Epithelial cell of proximal tubule (primary cell): Measurements from ENCODE around the gene DUSP10. TPM values are rescaled to one million over a fixed set of nuclear protein-coding genes. Genes with fewer than 3 reads are reported as not detected.

Experiments used
- DNase-seq: peaks from one replicate; pipeline ENCODE4 v3.0.0-alpha.2; 2011; ENCODE audit warnings: low read depth
- H3K4me3 ChIP-seq: 2 replicates; pipeline ENCODE4 v1.5.1; 2011; ENCODE audit warnings: low read depth, mild to moderate bottlenecking, low read length
- total RNA-seq: library from RNA; depleted of rRNA; stranded (reverse); fragments of >200 nt; gene quantifications from 2 replicates; pipeline ENCODE4 v1.2.3, GENCODE V29; 2015
- TF ChIP-seq, protein P1 (sequence below): conservative IDR thresholded peaks from 2 replicates; pipeline ENCODE4 v1.5.1; 2012; ENCODE audit warnings: low read depth, mild to moderate bottlenecking, low read length

Gene DUSP10
- total RNA-seq, 1 donor from 2014 or later = 14.6 TPM

DNA sequence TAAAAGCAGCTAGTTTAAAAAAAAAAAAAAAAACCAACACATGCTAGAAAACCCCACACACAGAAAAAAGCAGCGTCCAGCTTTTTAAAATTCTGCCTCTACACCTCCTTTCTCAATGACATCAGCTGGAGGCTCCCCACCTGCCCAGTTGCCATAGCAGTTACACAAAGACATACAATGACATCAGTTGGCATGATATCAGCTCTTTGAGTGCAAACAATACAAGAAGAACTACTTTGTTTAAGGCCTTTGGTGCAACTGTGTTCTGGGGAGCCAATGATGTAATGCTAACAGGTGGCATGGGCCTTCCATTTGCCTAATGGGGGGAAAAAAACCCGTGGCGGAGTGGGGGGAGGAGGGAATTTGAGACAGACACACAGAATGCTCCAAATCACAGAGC lies 32.9 kb downstream of the DUSP10 start:
- H3K4me3 ChIP-seq = no peak overlapping the region
- TF ChIP-seq, protein P1, sequence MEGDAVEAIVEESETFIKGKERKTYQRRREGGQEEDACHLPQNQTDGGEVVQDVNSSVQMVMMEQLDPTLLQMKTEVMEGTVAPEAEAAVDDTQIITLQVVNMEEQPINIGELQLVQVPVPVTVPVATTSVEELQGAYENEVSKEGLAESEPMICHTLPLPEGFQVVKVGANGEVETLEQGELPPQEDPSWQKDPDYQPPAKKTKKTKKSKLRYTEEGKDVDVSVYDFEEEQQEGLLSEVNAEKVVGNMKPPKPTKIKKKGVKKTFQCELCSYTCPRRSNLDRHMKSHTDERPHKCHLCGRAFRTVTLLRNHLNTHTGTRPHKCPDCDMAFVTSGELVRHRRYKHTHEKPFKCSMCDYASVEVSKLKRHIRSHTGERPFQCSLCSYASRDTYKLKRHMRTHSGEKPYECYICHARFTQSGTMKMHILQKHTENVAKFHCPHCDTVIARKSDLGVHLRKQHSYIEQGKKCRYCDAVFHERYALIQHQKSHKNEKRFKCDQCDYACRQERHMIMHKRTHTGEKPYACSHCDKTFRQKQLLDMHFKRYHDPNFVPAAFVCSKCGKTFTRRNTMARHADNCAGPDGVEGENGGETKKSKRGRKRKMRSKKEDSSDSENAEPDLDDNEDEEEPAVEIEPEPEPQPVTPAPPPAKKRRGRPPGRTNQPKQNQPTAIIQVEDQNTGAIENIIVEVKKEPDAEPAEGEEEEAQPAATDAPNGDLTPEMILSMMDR = no peak
- no peak for DNase-seq

GRCh38 chr1:221708076-221708571 lies 33.8 kb downstream of the DUSP10 start:
- TF ChIP-seq, protein P1 = no peak
- H3K4me3 ChIP-seq = no peak overlapping the region
- no peak for DNase-seq

GRCh38 chr1:221706876-221707582 lies 34.9 kb downstream of the DUSP10 start:
- TF ChIP-seq, protein P1 = no peak
- no peak for DNase-seq
- H3K4me3 ChIP-seq = no peak overlapping the region

DNA sequence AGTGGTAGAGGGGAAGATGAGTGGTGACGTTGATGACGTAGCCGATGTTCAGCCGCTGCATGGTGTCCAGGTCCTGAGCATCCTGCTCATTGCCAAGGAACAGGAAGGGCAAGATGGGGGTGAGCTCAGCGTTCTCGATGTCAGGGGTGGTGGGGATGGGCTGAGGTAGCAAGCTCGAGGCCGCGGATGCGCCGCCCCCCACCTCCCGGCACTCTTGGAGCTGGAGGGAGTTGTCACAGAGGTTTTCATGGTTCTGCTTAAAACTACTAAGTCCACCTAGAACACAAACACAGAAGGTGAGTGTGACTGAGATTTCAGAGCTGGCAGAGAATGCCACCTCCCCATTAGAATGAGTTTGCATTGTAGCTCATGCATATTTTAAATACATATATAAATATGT lies 35.7 kb downstream of the DUSP10 start:
- H3K4me3 ChIP-seq = no peak overlapping the region
- TF ChIP-seq, protein P1 = no peak
- no peak for DNase-seq

- DNase-seq = no peak
- TF ChIP-seq, protein P1 = no peak
- no peak overlapping the region for H3K4me3 ChIP-seq
These were observed 37.6 kb downstream of the DUSP10 start for GRCh38 chr1:221704306-221704705.

DNA sequence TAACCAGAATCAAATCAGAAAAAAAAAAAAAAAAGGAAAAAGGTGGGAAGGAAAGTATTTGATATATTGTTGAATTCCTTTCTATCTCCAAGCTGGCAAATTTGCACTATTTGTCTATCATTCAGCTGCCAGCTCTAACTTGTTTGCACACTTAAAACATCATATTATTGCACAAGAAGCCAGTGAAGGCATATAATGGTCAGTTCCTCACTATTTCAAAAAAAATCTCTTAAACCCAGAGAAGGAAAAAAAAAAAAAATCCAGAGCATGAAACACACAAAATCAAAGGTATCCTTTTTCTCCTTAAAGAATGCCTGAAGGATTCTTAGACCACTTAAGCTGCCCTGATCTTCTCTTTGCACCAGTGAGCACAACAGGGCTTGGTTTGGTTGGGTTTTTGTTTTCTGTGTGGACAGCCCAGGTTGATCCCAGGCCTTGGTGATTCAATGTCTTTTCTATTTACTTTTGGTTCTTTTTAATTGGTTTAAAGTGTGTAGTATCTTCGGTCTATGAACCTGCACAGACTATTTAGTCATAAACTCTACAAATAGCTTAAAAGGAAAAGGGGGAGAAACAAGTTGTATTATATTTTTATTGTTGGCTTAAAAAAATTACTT lies 40.2 kb downstream of the DUSP10 start:
- no peak overlapping the region for H3K4me3 ChIP-seq
- no peak for DNase-seq

More for the DNA sequence above, 40.2 kb downstream of the DUSP10 start:
- TF ChIP-seq, protein P1 = no peak
